MCF 10A (cell line): Measurements from ENCODE around the gene PFDN1. TPM values are rescaled to one million over a fixed set of nuclear protein-coding genes. Genes with fewer than 3 reads are reported as not detected.
"Not testable (repeated sequence)": the region's sequence is repeated elsewhere in the genome, so short reads cannot be mapped to it uniquely, and the experiment has no call there.

Experiments
- BruUV-seq: library from RNA; stranded (reverse); fragments of 400-500 nt; replicated peaks from 2 replicates; lab custom pipeline; 2021; lab: Mats Ljungman, UMichigan
- CTCF ChIA-PET: fragments of 300-600 bp; sonication (Branson Sonifier 250); formaldehyde crosslinking; extraction: SDS; loops from one replicate; lab custom pipeline; 2021; ENCODE audit warnings: antibody characterized with exemption, inconsistent platforms; lab: Yijun Ruan, JAX
- POLR2A ChIA-PET: fragments of 300-600, 350-650 bp; sonication (Branson Sonifier 250); formaldehyde crosslinking; extraction: SDS; loops from one replicate; lab custom pipeline; 2020; ENCODE audit warnings: antibody characterized with exemption, inconsistent platforms; lab: Yijun Ruan, JAX
- DNase-seq: peaks from one replicate; pipeline ENCODE4 v3.0.0-alpha.2; 2018; ENCODE audit not compliant: unreplicated experiment
- H3K27ac Mint-ChIP-seq: one replicate; pipeline ENCODE4 v1.8.0; 2022; ENCODE audit warnings: mild to moderate bottlenecking, low read depth, mixed read lengths; ENCODE audit not compliant: unreplicated experiment
- H3K27me3 Mint-ChIP-seq: one replicate; pipeline ENCODE4 v1.8.0; 2022; ENCODE audit warnings: mixed read lengths; ENCODE audit not compliant: insufficient read depth, unreplicated experiment
- H3K36me3 Mint-ChIP-seq: one replicate; pipeline ENCODE4 v1.8.0; 2022; ENCODE audit warnings: mild to moderate bottlenecking, moderate library complexity, mixed read lengths; ENCODE audit not compliant: insufficient read depth, unreplicated experiment
- H3K4me1 Mint-ChIP-seq: one replicate; pipeline ENCODE4 v1.8.0; 2022; ENCODE audit warnings: mixed read lengths; ENCODE audit not compliant: insufficient read depth, unreplicated experiment
- H3K4me3 Mint-ChIP-seq: one replicate; pipeline ENCODE4 v1.8.0; 2022; ENCODE audit warnings: mild to moderate bottlenecking, moderate library complexity, mixed read lengths; ENCODE audit not compliant: unreplicated experiment
- H3K9me3 Mint-ChIP-seq: one replicate; pipeline ENCODE4 v1.8.0; 2022; ENCODE audit warnings: mixed read lengths; ENCODE audit not compliant: unreplicated experiment
- intact Hi-C: fragments of 100-400 bp; cut with micrococcal nuclease; formaldehyde crosslinking; loops from 2 replicates; pipeline ENCODE4 v1.14.1; 2022
- total RNA-seq: library from RNA; stranded (reverse); gene quantifications from 2 replicates; pipeline ENCODE4 v1.2.3, GENCODE V29; 2022
- TF ChIP-seq, protein P1 (sequence below): fragments of 200-600 bp; IDR thresholded peaks from one replicate; pipeline ENCODE4 v1.8.0; 2022; ENCODE audit warnings: antibody characterized with exemption, mild to moderate bottlenecking; ENCODE audit not compliant: unreplicated experiment

The PFDN1 gene
- total RNA-seq, 1 experiment from 2014 or later = 94.7 TPM

DNA sequence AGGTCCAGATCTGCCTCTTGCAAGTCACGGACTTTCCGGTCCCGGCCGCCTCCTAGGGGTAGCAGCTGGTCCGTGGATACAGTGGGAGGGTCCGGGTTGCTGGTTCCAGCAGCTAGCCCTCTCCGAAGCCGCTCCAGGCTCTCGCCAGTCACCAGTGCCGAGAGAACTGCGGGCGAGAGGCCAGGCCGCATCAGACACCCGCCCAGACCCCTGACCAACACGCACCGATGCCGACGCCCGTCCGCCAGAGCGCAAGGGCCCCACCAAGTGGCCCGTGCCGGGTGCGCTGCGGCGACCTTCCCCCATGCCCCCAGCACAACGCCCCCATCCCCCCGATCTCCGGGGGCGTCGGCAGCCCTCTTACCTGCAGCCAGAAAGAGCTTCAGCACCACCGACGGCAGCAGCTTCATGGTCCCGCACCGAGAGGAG, 43.0 kb upstream of the PFDN1 start:
- ChIA-PET POLR2A (interaction anchor here (0.9 to 9.6 kb wide), 34 partner anchors 10 to 766 kb away, joined by 3 to 136 read pairs (median 7); partner anchors contain the start of genes ANKHD1, CYSTM1, EIF4EBP3 and HARS1), CTCF (interaction anchor here (0.6 to 23.2 kb wide), 40 partner anchors 9 to 1629 kb away, joined by 3 to 1450 read pairs (median 6); partner anchors contain the start of genes ANKHD1, PFDN1 and SLC4A9)
- Mint-ChIP-seq H3K36me3 (peaks cover 18% of the 10 kb centered on the region), H3K27ac (no peak overlapping the region), H3K27me3 (no peaks in the 10 kb centered on the region), H3K4me3 (peak overlapping the region; percentile 78), H3K9me3 (no peaks in the 10 kb centered on the region), H3K4me1 (peaks cover 53% of the 10 kb centered on the region)
- BruUV-seq = no TSS peak
- intact Hi-C loops = loop anchor here (1.0 to 5.0 kb wide), 6 partner anchors 11 to 189 kb away; partner anchors contain the start of genes CYSTM1 and PFDN1
- DNase-seq = peak; percentile 68
- TF ChIP-seq, protein P1, sequence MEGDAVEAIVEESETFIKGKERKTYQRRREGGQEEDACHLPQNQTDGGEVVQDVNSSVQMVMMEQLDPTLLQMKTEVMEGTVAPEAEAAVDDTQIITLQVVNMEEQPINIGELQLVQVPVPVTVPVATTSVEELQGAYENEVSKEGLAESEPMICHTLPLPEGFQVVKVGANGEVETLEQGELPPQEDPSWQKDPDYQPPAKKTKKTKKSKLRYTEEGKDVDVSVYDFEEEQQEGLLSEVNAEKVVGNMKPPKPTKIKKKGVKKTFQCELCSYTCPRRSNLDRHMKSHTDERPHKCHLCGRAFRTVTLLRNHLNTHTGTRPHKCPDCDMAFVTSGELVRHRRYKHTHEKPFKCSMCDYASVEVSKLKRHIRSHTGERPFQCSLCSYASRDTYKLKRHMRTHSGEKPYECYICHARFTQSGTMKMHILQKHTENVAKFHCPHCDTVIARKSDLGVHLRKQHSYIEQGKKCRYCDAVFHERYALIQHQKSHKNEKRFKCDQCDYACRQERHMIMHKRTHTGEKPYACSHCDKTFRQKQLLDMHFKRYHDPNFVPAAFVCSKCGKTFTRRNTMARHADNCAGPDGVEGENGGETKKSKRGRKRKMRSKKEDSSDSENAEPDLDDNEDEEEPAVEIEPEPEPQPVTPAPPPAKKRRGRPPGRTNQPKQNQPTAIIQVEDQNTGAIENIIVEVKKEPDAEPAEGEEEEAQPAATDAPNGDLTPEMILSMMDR = peak; percentile 51

DNA sequence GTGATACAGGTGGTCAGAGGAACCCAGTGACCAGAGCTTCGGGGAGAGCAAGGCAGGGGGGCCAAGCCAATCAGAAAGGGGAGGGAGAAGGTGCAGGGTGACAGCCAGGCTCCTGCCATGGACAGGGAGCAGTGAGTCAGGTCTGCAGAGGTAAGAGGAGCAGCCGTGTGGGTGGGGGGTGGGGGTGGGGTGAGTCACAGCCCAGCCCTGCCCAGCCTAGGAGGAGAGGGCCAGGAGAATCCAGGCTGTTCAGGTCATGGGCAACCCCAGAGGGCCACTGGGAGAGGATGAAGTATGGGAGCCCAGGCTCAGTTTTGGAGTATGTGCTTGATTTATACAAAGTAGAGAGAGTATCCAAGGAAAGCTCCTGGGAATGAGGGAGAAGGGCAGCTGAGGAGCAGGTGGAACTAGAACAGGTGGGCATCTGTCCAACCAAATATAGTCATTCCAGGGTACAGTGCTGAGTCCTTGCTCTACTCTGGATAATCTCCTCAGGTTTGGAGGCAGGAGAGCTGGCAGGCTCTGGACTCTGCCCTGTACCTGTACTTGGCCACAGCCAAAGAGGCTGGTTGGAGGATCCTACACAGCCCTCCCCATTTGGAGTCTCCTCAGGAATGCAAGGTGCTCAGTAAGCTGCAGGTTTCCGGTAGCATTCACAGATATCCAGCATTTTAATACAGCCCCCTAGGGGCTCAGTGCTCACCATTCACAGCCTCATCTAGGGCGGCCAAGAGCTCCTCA, 42.0 kb upstream of the PFDN1 start:
- Mint-ChIP-seq H3K4me1 (peaks cover 59% of the 10 kb centered on the region), H3K27ac (no peak overlapping the region), H3K4me3 (peak overlapping the region; percentile 78), H3K9me3 (no peaks in the 10 kb centered on the region), H3K36me3 (peaks cover 18% of the 10 kb centered on the region), H3K27me3 (no peaks in the 10 kb centered on the region)
- TF ChIP-seq, protein P1 = no peak
- DNase-seq = peak; percentile 90
- POLR2A ChIA-PET = interaction anchor here (1.1 to 9.6 kb wide), 24 partner anchors 9 to 366 kb away, joined by 3 to 136 read pairs (median 14); partner anchors contain the start of genes ANKHD1, CYSTM1, IK and NDUFA2
- TSS peak; percentile 70 for BruUV-seq
- intact Hi-C loops = loop anchor here (5.0 kb wide), 2 partner anchors 168 to 188 kb away; partner anchors contain the start of gene CYSTM1
- CTCF ChIA-PET = interaction anchor here (0.6 to 23.2 kb wide), 25 partner anchors 8 to 1253 kb away, joined by 3 to 1450 read pairs (median 7); partner anchors contain the start of genes PFDN1 and SLC4A9

DNA sequence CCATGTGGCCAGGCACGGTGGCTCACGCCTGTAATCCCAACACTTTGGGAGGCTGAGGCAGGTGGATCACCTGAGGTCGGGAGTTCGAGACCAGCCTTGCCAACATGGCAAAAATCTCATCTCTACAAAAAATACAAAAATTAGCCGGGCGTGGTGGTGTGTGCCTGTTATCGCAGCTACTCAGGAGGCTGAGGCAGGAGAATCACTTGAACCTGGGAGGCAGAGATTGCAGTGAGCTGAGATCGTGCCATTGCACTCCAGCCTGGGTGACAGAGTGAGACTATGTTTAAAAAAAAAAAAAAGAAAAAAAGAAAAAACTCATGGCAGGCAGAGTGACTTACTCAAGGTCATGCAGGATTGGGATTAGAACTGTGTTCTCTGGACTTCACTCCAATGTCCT, 40.9 kb upstream of the PFDN1 start:
- H3K27ac Mint-ChIP-seq, DNase-seq, intact Hi-C loops, H3K4me3 Mint-ChIP-seq, BruUV-seq, H3K9me3 Mint-ChIP-seq, H3K27me3 Mint-ChIP-seq: not testable (repeated sequence)
- Mint-ChIP-seq H3K4me1 (peaks cover 53% of the 10 kb centered on the region), H3K36me3 (peaks cover 13% of the 10 kb centered on the region)
- ChIA-PET CTCF (interaction anchor here (0.7 to 23.2 kb wide), 9 partner anchors 7 to 301 kb away, joined by 3 to 1450 read pairs (median 8); partner anchors contain the start of gene SLC4A9), POLR2A (interaction anchor here (0.6 to 9.6 kb wide), 10 partner anchors 14 to 367 kb away, joined by 3 to 136 read pairs (median 10); partner anchors contain the start of genes CYSTM1 and PFDN1)

DNA sequence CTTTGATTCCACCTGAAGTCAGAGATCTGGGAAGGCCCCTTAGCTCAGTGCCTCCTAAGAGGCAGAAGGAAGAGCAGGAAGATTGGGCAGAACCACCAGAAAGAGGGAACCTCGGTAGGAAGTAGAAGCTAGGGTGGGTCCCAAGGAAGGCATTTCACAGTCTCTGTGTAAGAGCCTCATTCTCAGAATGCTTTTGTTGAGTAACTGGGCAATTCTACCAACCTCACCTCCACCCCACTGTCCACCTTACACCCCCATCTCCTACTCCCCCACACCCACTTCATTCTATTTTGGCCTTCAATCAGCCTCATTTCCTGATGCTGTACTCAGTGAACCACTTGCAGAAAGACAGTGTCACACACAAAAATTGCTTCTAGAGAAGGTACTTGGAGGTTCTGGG, 40.0 kb upstream of the PFDN1 start:
- Mint-ChIP-seq H3K9me3 (no peaks in the 10 kb centered on the region), H3K27me3 (no peaks in the 10 kb centered on the region), H3K4me1 (peaks cover 45% of the 10 kb centered on the region), H3K36me3 (peaks cover 13% of the 10 kb centered on the region), H3K4me3 (no peak overlapping the region), H3K27ac (no peak overlapping the region)
- ChIA-PET POLR2A (interaction anchor here (1.3 to 6.2 kb wide), 4 partner anchors 13 to 59 kb away, joined by 3 to 98 read pairs (median 5); partner anchors contain the start of genes ANKHD1 and PFDN1), CTCF (interaction anchor here (0.5 to 23.2 kb wide), 5 partner anchors 9 to 147 kb away, joined by 3 to 1450 read pairs (median 5); no protein-coding TSS in a partner anchor)
- intact Hi-C loops = no loop called here
- no peak for DNase-seq
- TF ChIP-seq, protein P1 = no peak
- BruUV-seq = no TSS peak
